ENCODE results near the gene CCDC88B. TPM values are rescaled to one million over a fixed set of nuclear protein-coding genes. Genes with fewer than 3 reads are reported as not detected.

CCDC88B gene
- polyA plus RNA-seq (2013, experiment 1 of 2; ENCODE audit: insufficient read length): 0.95 TPM
- polyA plus RNA-seq (2013, experiment 2 of 2; ENCODE audit: insufficient read length): 1.2 TPM

GRCh38 chr11:64339754-64340408 is at the start of gene CCDC88B:
Gene CCDC88B (plus strand): TSS chr11:64340204. CDS start chr11:64340267, 63 bp downstream.
- no peak for DNase-seq

- DNase-seq: no peak
Observed at GRCh38 chr11:64290352-64291261, 49.4 kb upstream of the CCDC88B start.

- DNase-seq: no peak
Observed at GRCh38 chr11:64291262-64291751, 48.7 kb upstream of the CCDC88B start, which contains the start of gene KCNK4. Gene KCNK4 (plus strand): TSS chr11:64291302. CDS start chr11:64293019, 1,717 bp downstream.

- no peak for DNase-seq
Observed at GRCh38 chr11:64291752-64292459, 48.1 kb upstream of the CCDC88B start.

GRCh38 chr11:64292460-64293254 is 47.3 kb upstream of the CCDC88B start:
- DNase-seq: no peak

GRCh38 chr11:64294774-64295173 is 45.2 kb upstream of the CCDC88B start:
- peak; percentile 41 for DNase-seq

GRCh38 chr11:64295760-64296159 is 44.2 kb upstream of the CCDC88B start:
- no peak for DNase-seq

- no peak for DNase-seq
Observed at GRCh38 chr11:64296236-64296635, 43.8 kb upstream of the CCDC88B start.

- no peak for DNase-seq
Observed at GRCh38 chr11:64296830-64297698, 42.9 kb upstream of the CCDC88B start.

- DNase-seq: no peak
Observed at GRCh38 chr11:64297699-64298358, 42.2 kb upstream of the CCDC88B start.

- no peak for DNase-seq
Observed at GRCh38 chr11:64298966-64299846, 40.8 kb upstream of the CCDC88B start.

GRCh38 chr11:64299847-64300648 is 40.0 kb upstream of the CCDC88B start, which contains the start of gene CATSPERZ:
Gene CATSPERZ (plus strand): TSS chr11:64300358. CDS start chr11:64300411, 53 bp downstream.
- no peak for DNase-seq

GRCh38 chr11:64303109-64304031 is 36.6 kb upstream of the CCDC88B start:
- DNase-seq: no peak

GRCh38 chr11:64304032-64304315 is 36.0 kb upstream of the CCDC88B start:
- no peak for DNase-seq

- DNase-seq: peak; percentile 88
Observed at GRCh38 chr11:64304316-64305072, 35.5 kb upstream of the CCDC88B start.

- DNase-seq: peak; percentile 97
Observed at GRCh38 chr11:64305075-64305690, 34.8 kb upstream of the CCDC88B start, which contains the start of gene ESRRA. Gene ESRRA (plus strand): TSS chr11:64305524. CDS start chr11:64307180, 1,656 bp downstream.

Data from fibroblast of skin of scalp (primary cell).